ENCODE results near the gene RAB7B.

DNA sequence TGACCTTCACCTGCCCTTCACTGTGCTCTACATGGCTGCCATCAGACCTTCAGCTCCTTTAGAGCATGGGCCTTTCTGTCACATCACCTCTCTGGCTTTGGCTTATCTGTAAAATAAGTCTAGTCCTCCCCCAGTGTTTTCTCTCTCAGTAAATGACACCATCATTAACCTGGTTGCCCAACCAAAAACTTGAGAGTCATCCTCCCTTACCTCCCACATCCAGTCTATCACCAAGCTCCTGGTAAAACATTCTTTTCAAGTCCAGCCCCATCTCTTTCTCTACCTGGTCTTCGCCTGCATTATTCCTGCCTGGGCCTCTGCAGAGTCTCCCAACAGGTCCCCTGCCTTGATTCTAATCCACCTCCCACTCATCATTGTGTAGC is 73.0 kb downstream of the RAB7B start:
- TF ChIP-seq CTCF (IDR thresholded peaks at IDR 0.05) (no peak), POLR2A (IDR thresholded peaks at IDR 0.05) (no peak)

Data from ovary (tissue), 3 donors.